ENCODE measurements around the gene CACNA2D4. TPM values are rescaled to one million over a fixed set of nuclear protein-coding genes. Genes with fewer than 3 reads are reported as not detected.

The CACNA2D4 gene
- total RNA-seq, 1 donor from 2014 or later, result 0.58 TPM

- Histone ChIP-seq H3K36me3 (ENCODE audit: control insufficient read depth, insufficient read depth, low read length) (no peaks in the 10 kb centered on the region), H3K27me3 (ENCODE audit: control insufficient read depth, insufficient read depth, low read length) (peaks cover 8% of the 10 kb centered on the region), H3K4me3 (ENCODE audit: low read depth, low read length) (no peak overlapping the region)
- no peak for DNase-seq (ENCODE audit: low read depth)
- TF ChIP-seq, protein P1, sequence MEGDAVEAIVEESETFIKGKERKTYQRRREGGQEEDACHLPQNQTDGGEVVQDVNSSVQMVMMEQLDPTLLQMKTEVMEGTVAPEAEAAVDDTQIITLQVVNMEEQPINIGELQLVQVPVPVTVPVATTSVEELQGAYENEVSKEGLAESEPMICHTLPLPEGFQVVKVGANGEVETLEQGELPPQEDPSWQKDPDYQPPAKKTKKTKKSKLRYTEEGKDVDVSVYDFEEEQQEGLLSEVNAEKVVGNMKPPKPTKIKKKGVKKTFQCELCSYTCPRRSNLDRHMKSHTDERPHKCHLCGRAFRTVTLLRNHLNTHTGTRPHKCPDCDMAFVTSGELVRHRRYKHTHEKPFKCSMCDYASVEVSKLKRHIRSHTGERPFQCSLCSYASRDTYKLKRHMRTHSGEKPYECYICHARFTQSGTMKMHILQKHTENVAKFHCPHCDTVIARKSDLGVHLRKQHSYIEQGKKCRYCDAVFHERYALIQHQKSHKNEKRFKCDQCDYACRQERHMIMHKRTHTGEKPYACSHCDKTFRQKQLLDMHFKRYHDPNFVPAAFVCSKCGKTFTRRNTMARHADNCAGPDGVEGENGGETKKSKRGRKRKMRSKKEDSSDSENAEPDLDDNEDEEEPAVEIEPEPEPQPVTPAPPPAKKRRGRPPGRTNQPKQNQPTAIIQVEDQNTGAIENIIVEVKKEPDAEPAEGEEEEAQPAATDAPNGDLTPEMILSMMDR (IDR thresholded peaks at IDR 0.05; ENCODE audit: insufficient read depth, low read length, poor library complexity, severe bottlenecking), result no peak
Observed at GRCh38 chr12:1864867-1865266, 53.6 kb downstream of the CACNA2D4 start.

DNA sequence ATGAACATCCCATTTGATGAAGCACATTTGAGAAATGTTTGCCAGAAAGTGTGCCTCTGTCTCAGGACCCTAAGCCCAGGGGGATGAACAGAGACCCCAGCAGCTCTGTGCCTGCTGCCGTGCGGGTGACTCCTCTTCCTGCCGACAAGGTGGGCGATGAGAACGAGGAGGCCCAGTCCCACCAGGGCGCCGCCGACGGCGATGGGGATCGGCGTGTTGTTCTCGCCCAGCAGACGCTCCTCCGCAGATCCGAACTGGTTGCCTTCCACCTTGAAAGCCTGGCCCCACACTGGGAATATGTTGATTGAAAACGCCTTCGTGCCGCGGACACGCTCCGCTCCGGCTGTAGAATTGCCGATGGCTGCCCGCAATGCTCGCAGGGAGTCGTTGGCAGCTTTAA, 54.0 kb downstream of the CACNA2D4 start:
- Histone ChIP-seq H3K27me3 (ENCODE audit: control insufficient read depth, insufficient read depth, low read length) (peaks cover 8% of the 10 kb centered on the region), H3K4me3 (ENCODE audit: low read depth, low read length) (no peak overlapping the region), H3K36me3 (ENCODE audit: control insufficient read depth, insufficient read depth, low read length) (no peaks in the 10 kb centered on the region)
- DNase-seq (ENCODE audit: low read depth), result no peak
- TF ChIP-seq, protein P1 (IDR thresholded peaks at IDR 0.05; ENCODE audit: insufficient read depth, low read length, poor library complexity, severe bottlenecking), result no peak

DNA sequence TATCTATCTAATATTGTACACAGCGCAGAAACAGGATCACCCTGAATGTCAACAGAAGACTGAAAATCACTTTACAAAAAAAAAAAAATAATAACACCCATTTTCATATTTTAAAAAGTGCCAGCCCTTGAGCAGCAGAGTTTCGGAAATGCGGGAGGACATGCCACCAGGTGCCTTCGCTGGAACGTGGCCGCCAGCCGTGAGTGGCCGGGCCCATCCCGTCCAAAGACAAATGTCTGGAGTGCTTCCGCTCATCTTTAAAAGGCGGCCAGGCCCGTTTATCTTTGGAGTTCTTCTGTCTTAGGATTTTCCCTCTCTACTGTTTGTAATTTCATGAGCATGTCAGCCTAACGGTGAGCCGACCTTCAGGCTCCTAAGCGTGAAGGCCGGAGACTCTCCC, 54.6 kb downstream of the CACNA2D4 start:
- H3K27me3 ChIP-seq (ENCODE audit: control insufficient read depth, insufficient read depth, low read length), result peaks cover 8% of the 10 kb centered on the region
- no peak overlapping the region for H3K4me3 ChIP-seq (ENCODE audit: low read depth, low read length)
- TF ChIP-seq, protein P1 (IDR thresholded peaks at IDR 0.05; ENCODE audit: insufficient read depth, low read length, poor library complexity, severe bottlenecking), result no peak
- H3K36me3 ChIP-seq (ENCODE audit: control insufficient read depth, insufficient read depth, low read length), result no peaks in the 10 kb centered on the region
- DNase-seq (ENCODE audit: low read depth), result no peak

DNA sequence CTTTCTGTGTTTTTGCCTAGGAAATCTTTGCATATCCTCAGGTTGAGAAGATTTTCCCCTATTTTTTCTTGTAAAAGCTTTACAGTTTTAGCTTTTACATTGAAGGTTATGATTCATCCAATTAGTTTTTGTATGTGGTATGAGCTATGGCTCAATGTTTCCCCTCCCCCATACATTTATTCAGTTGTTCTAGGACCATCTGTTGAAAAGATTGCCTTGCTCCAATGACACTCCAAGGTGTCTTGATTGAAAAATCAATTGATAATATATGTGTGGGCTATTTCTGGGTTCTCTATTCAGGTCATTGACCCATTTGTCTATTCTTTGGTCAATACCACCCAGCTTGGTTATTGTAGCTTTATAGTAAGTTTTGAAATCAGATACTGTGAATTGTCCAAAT, 55.5 kb downstream of the CACNA2D4 start:
- Histone ChIP-seq H3K36me3 (ENCODE audit: control insufficient read depth, insufficient read depth, low read length) (no peaks in the 10 kb centered on the region), H3K4me3 (ENCODE audit: low read depth, low read length) (no peak overlapping the region), H3K27me3 (ENCODE audit: control insufficient read depth, insufficient read depth, low read length) (peaks cover 8% of the 10 kb centered on the region)
- TF ChIP-seq, protein P1 (IDR thresholded peaks at IDR 0.05; ENCODE audit: insufficient read depth, low read length, poor library complexity, severe bottlenecking), result no peak
- DNase-seq (ENCODE audit: low read depth), result no peak

DNA sequence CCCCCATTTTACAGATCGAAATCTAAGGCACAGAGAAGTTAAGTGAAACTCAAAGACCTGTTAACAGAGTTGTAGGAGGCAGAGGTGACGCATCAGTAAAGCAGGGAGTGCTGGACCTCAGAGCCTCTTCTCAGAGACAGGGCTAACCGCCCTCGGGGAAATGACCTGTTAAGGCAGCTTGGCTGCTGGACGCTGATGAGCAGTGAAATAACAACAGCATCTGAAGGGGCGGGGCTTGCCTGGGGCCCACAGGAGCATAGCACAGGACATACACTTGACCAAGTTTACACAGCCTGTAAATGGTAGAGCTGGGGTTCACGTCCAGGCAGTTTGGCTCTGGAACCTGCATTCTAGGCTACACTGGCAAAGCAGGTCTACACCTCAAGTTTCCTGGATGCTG, 58.8 kb downstream of the CACNA2D4 start:
- TF ChIP-seq, protein P1 (IDR thresholded peaks at IDR 0.05; ENCODE audit: insufficient read depth, low read length, poor library complexity, severe bottlenecking), result no peak
- H3K27me3 ChIP-seq (ENCODE audit: control insufficient read depth, insufficient read depth, low read length), result peaks cover 4% of the 10 kb centered on the region
- H3K36me3 ChIP-seq (ENCODE audit: control insufficient read depth, insufficient read depth, low read length), result no peaks in the 10 kb centered on the region
- H3K4me3 ChIP-seq (ENCODE audit: low read depth, low read length), result no peak overlapping the region
- no peak for DNase-seq (ENCODE audit: low read depth)

DNA sequence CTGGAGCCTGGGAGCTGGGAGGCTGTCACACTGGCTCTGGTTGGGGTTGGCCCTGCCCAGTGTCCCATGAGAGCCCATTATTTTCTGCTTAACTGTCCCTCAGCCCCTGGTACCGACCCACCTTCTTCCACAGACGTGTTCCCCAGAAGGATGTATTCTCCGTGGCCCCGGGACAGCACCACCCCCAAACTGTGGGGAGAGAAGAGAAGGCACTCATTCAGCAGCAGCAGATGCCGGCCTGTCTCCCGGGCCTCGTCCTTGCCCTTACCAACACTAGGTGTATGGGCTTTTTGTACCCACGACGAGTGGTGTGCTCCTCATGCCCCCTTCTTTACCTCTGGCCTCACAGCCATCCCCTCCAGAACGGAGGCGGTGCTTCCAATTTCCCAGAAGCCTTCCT, 60.0 kb downstream of the CACNA2D4 start:
- DNase-seq (ENCODE audit: low read depth), result no peak
- TF ChIP-seq, protein P1 (IDR thresholded peaks at IDR 0.05; ENCODE audit: insufficient read depth, low read length, poor library complexity, severe bottlenecking), result no peak

More for the DNA sequence above, 60.0 kb downstream of the CACNA2D4 start:
- H3K27me3 ChIP-seq (ENCODE audit: control insufficient read depth, insufficient read depth, low read length), result no peaks in the 10 kb centered on the region
- H3K4me3 ChIP-seq (ENCODE audit: low read depth, low read length), result no peak overlapping the region
- H3K36me3 ChIP-seq (ENCODE audit: control insufficient read depth, insufficient read depth, low read length), result no peaks in the 10 kb centered on the region
